GM12878 (cell line): ENCODE data around the gene DTD1. TPM values are rescaled to one million over a fixed set of nuclear protein-coding genes. Genes with fewer than 3 reads are reported as not detected.

Experiments used
- CREB1 ChIP-seq: IDR thresholded peaks from 2 replicates; pipeline ENCODE4 v1.6.1; 2012; ENCODE audit warnings: low read depth, mild to moderate bottlenecking, inconsistent platforms
- ESRRA ChIP-seq: IDR thresholded peaks from 2 replicates; pipeline ENCODE4 v1.6.1; 2012; ENCODE audit warnings: mild to moderate bottlenecking, low read length, improper control_type of control experiment
- FOS ChIP-seq: IDR thresholded peaks from 3 replicates; pipeline ENCODE4 v1.6.1; 2011; ENCODE audit warnings: borderline replicate concordance; ENCODE audit not compliant: insufficient read length; ENCODE audit errors: extremely low read depth
- GABPA ChIP-seq: IDR thresholded peaks from 2 replicates; pipeline ENCODE4 v1.6.1; 2014; ENCODE audit warnings: antibody characterized with exemption, low read depth, mild to moderate bottlenecking, inconsistent platforms
- NFYB ChIP-seq: IDR thresholded peaks from 2 replicates; pipeline ENCODE4 v1.6.1; 2011; ENCODE audit warnings: low read depth, mild to moderate bottlenecking, low read length, improper control_type of control experiment, moderate library complexity; ENCODE audit not compliant: insufficient read depth
- PAX5 ChIP-seq: IDR thresholded peaks from 2 replicates; pipeline ENCODE4 v1.6.1; 2011; ENCODE audit warnings: low read depth, low read length, borderline replicate concordance
- RB1 ChIP-seq: fragments of 450-650 bp; formaldehyde crosslinking; IDR thresholded peaks from 2 replicates; pipeline ENCODE4 v1.6.1; 2017; ENCODE audit warnings: mild to moderate bottlenecking, borderline replicate concordance
- RUNX3 ChIP-seq: IDR thresholded peaks from 2 replicates; pipeline ENCODE4 v1.6.1; 2012; ENCODE audit warnings: low read length, inconsistent platforms
- SMARCA5 ChIP-seq: fragments of 450-650 bp; IDR thresholded peaks from 2 replicates; pipeline ENCODE4 v1.6.1; 2017; ENCODE audit warnings: mild to moderate bottlenecking
- SRF ChIP-seq, 2 experiments: IDR thresholded peaks; 2 replicates each; pipeline ENCODE4 v1.6.1; 2011; ENCODE audit warnings: low read depth in 2 of 2, low read length in 2 of 2, mild to moderate bottlenecking in 1 of 2, moderate library complexity in 1 of 2
- TAF1 ChIP-seq: IDR thresholded peaks from 2 replicates; pipeline ENCODE4 v1.6.1; 2011; ENCODE audit warnings: mild to moderate bottlenecking, low read depth, low read length, borderline replicate concordance
- TARDBP ChIP-seq: IDR thresholded peaks from 2 replicates; pipeline ENCODE4 v1.6.1; 2016; ENCODE audit warnings: borderline replicate concordance
- TCF3 ChIP-seq: IDR thresholded peaks from 2 replicates; pipeline ENCODE4 v1.6.1; 2012; ENCODE audit warnings: low read depth, mild to moderate bottlenecking, low read length, borderline replicate concordance; ENCODE audit not compliant: insufficient read depth
- TCF7 ChIP-seq: IDR thresholded peaks from 2 replicates; pipeline ENCODE4 v1.6.1; 2014; ENCODE audit warnings: antibody characterized with exemption, borderline replicate concordance
- ZNF24 ChIP-seq: fragments of 450-650 bp; IDR thresholded peaks from 2 replicates; pipeline ENCODE4 v1.6.1; 2017; ENCODE audit warnings: antibody characterized with exemption, mild to moderate bottlenecking
- ZSCAN29 ChIP-seq: fragments of 450-650 bp; IDR thresholded peaks from 2 replicates; pipeline ENCODE4 v1.6.1; 2017; ENCODE audit warnings: mild to moderate bottlenecking, moderate library complexity
- polyA plus RNA-seq, 11 experiments: library from polyadenylated mRNA; depleted of rRNA in 4 of 11; unstranded in 6 of 11; stranded (reverse) in 5 of 11; fragments of >200 nt; fragmentation: Nextera tagmentation in 4 of 11; fragmentation: Illumina TruSeq in 1 of 11; extraction: Ambion mirVana in 4 of 11; extraction: Trizol in 1 of 11; gene quantifications; 1 replicate in 1 of 11; 2 replicates in 10 of 11; pipeline versions ENCODE4 v1.2.1 to v1.2.3, GENCODE V29; 2011 to 2016; ENCODE audit warnings: inconsistent platforms in 2 of 11, missing spikeins in 2 of 11, low read depth in 1 of 11
- total RNA-seq, 4 experiments: library from RNA; depleted of rRNA in 3 of 4; stranded (reverse); fragments of >200 nt in 3 of 4; fragmentation: Illumina TruSeq in 1 of 4; extraction: Trizol in 1 of 4; gene quantifications; 2 replicates each; pipeline versions ENCODE4 v1.2.1 to v1.2.3, GENCODE V29; 2013 to 2021
- TF ChIP-seq, protein P1 (sequence below): fragments of 450-650 bp; IDR thresholded peaks from 2 replicates; pipeline ENCODE4 v1.6.1; 2016; ENCODE audit warnings: mild to moderate bottlenecking
- TF ChIP-seq, protein P2 (sequence below): IDR thresholded peaks from 2 replicates; pipeline ENCODE4 v1.6.1; 2012; ENCODE audit warnings: mild to moderate bottlenecking, low read depth, low read length
- TF ChIP-seq, protein P3 (sequence below): IDR thresholded peaks from 2 replicates; pipeline ENCODE4 v1.6.1; 2011; ENCODE audit warnings: low read depth, mild to moderate bottlenecking, low read length, moderate library complexity, borderline replicate concordance; ENCODE audit errors: extremely low read depth
- TF ChIP-seq, protein P4 (sequence below): fragments of 450-650 bp; IDR thresholded peaks from 2 replicates; pipeline ENCODE4 v1.6.1; 2017; ENCODE audit warnings: mild to moderate bottlenecking
- TF ChIP-seq, protein P5 (sequence below): IDR thresholded peaks from 2 replicates; pipeline ENCODE4 v1.6.1; 2012; ENCODE audit warnings: low read length, inconsistent platforms

The DTD1 gene
- total and polyA plus RNA-seq, 10 of the 15 experiments (the other 5 are each of a cell fraction or from before 2014, with no cell fraction given), result 24.3 to 99.8 (median 63.3) TPM

DNA sequence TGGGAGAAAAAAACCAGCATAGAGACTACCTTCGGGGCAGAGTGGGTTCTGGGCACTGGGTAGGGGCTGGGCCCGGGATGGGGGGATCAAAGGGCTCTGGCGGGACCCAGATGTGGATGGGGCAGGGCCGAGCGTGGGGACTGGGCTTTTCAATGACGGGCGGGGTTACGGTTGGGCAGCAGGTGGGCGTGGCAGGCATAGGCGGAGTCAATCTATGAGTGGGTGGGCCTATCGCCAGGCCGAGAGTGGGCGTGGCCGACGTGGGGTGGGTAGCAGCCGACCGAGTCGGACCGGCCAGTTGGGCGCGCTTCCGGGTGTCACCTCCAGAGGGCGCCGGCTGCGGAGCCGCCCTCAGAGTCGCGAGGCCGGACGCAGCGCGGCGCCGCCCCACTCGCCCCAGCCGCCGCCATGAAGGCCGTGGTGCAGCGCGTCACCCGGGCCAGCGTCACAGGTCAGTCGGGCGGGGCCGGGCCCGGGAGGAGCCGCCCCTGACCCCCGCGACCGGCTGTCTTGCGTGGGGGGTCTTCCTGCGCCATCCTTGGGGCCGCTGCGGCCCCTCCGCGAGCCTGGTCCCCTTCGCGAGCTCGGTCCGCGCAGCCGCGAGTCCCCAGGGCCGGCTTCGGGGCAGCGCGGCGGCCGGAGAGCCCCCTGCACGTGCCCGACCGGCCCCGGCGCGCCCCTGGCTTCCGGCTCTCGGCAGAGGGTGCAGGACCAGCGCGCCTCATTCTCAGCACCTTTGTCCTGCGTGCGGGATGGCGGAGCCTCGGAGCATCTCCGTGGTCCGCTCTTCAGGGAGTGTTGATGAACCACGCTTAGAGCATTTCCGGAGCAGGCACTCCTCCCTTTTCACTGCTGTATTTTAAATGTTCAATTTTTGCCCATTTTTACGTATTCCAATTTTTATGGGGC lies at the start of gene DTD1 (continued):
- TF ChIP-seq, protein P1, sequence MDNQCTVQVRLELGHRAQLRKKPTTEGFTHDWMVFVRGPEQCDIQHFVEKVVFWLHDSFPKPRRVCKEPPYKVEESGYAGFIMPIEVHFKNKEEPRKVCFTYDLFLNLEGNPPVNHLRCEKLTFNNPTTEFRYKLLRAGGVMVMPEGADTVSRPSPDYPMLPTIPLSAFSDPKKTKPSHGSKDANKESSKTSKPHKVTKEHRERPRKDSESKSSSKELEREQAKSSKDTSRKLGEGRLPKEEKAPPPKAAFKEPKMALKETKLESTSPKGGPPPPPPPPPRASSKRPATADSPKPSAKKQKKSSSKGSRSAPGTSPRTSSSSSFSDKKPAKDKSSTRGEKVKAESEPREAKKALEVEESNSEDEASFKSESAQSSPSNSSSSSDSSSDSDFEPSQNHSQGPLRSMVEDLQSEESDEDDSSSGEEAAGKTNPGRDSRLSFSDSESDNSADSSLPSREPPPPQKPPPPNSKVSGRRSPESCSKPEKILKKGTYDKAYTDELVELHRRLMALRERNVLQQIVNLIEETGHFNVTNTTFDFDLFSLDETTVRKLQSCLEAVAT, result no peak
- TF ChIP-seq, protein P2, sequence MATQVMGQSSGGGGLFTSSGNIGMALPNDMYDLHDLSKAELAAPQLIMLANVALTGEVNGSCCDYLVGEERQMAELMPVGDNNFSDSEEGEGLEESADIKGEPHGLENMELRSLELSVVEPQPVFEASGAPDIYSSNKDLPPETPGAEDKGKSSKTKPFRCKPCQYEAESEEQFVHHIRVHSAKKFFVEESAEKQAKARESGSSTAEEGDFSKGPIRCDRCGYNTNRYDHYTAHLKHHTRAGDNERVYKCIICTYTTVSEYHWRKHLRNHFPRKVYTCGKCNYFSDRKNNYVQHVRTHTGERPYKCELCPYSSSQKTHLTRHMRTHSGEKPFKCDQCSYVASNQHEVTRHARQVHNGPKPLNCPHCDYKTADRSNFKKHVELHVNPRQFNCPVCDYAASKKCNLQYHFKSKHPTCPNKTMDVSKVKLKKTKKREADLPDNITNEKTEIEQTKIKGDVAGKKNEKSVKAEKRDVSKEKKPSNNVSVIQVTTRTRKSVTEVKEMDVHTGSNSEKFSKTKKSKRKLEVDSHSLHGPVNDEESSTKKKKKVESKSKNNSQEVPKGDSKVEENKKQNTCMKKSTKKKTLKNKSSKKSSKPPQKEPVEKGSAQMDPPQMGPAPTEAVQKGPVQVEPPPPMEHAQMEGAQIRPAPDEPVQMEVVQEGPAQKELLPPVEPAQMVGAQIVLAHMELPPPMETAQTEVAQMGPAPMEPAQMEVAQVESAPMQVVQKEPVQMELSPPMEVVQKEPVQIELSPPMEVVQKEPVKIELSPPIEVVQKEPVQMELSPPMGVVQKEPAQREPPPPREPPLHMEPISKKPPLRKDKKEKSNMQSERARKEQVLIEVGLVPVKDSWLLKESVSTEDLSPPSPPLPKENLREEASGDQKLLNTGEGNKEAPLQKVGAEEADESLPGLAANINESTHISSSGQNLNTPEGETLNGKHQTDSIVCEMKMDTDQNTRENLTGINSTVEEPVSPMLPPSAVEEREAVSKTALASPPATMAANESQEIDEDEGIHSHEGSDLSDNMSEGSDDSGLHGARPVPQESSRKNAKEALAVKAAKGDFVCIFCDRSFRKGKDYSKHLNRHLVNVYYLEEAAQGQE, result no peak
- TF ChIP-seq TCF7, result no peak
- TF ChIP-seq TARDBP, result no peak
- TF ChIP-seq ZSCAN29, result 0 out of 2 replicates have a peak, but pooled peaks have one; percentile 25
- no peak for TF ChIP-seq FOS
- TF ChIP-seq SRF (IDR thresholded peaks at IDR 0.05; ENCODE audit: low read depth in 2 of 2, low read length in 2 of 2), result 0 out of 4 replicates have a peak, but pooled peaks of 1 of the 2 experiments have one; percentile 34
- no peak for TF ChIP-seq RUNX3
- no peak for TF ChIP-seq TCF3
- no peak for TF ChIP-seq PAX5
- peak; percentile 98 for TF ChIP-seq SMARCA5
- TF ChIP-seq TAF1, result 0 out of 2 replicates have a peak, but pooled peaks have one; percentile 53
- TF ChIP-seq CREB1, result peak; percentile 50; the same call in 1 of the 2 replicates
- no peak for TF ChIP-seq ESRRA
- TF ChIP-seq RB1, result peak; percentile 80; the same call in 1 of the 2 replicates
- TF ChIP-seq ZNF24, result peak; percentile 54; the same call in 1 of the 2 replicates
- TF ChIP-seq, protein P3, sequence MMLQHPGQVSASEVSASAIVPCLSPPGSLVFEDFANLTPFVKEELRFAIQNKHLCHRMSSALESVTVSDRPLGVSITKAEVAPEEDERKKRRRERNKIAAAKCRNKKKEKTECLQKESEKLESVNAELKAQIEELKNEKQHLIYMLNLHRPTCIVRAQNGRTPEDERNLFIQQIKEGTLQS, result no peak
- TF ChIP-seq GABPA, result peak; percentile 84
- TF ChIP-seq, protein P4, sequence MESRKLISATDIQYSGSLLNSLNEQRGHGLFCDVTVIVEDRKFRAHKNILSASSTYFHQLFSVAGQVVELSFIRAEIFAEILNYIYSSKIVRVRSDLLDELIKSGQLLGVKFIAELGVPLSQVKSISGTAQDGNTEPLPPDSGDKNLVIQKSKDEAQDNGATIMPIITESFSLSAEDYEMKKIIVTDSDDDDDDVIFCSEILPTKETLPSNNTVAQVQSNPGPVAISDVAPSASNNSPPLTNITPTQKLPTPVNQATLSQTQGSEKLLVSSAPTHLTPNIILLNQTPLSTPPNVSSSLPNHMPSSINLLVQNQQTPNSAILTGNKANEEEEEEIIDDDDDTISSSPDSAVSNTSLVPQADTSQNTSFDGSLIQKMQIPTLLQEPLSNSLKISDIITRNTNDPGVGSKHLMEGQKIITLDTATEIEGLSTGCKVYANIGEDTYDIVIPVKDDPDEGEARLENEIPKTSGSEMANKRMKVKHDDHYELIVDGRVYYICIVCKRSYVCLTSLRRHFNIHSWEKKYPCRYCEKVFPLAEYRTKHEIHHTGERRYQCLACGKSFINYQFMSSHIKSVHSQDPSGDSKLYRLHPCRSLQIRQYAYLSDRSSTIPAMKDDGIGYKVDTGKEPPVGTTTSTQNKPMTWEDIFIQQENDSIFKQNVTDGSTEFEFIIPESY, result no peak
- TF ChIP-seq NFYB, result no peak
- TF ChIP-seq, protein P5, sequence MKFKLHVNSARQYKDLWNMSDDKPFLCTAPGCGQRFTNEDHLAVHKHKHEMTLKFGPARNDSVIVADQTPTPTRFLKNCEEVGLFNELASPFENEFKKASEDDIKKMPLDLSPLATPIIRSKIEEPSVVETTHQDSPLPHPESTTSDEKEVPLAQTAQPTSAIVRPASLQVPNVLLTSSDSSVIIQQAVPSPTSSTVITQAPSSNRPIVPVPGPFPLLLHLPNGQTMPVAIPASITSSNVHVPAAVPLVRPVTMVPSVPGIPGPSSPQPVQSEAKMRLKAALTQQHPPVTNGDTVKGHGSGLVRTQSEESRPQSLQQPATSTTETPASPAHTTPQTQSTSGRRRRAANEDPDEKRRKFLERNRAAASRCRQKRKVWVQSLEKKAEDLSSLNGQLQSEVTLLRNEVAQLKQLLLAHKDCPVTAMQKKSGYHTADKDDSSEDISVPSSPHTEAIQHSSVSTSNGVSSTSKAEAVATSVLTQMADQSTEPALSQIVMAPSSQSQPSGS, result no peak
